Fibroblast of lung (primary cell): ENCODE results near the gene FAM114A1. TPM values are rescaled to one million over a fixed set of nuclear protein-coding genes. Genes with fewer than 3 reads are reported as not detected.
"Not testable (repeated sequence)": the region's sequence is repeated elsewhere in the genome, so short reads cannot be mapped to it uniquely, and the experiment has no call there.

Experiments used
- DNase-seq, 2 donors: peaks; one replicate each; pipeline versions ENCODE4 v3.0.0 to v3.0.0-alpha.2; 2010; ENCODE audit warnings: low read depth in 2 of 2
- H2AFZ ChIP-seq: 2 replicates; pipeline ENCODE4 v1.5.1; 2012; ENCODE audit warnings: low read length, control low read depth, inconsistent platforms
- H3K27ac ChIP-seq: 2 replicates; pipeline ENCODE4 v1.5.1; 2011; ENCODE audit warnings: low read length, control low read depth; ENCODE audit not compliant: insufficient read depth
- H3K27me3 ChIP-seq: 2 replicates; pipeline ENCODE4 v1.5.1; 2011; ENCODE audit warnings: mild to moderate bottlenecking, low read length; ENCODE audit not compliant: control insufficient read depth, insufficient read depth
- H3K36me3 ChIP-seq: 2 replicates; pipeline ENCODE4 v1.5.1; 2011; ENCODE audit warnings: low read length; ENCODE audit not compliant: control insufficient read depth, insufficient read depth
- H3K4me1 ChIP-seq: 2 replicates; pipeline ENCODE4 v1.5.1; 2011; ENCODE audit warnings: low read length; ENCODE audit not compliant: control insufficient read depth, insufficient read depth; ENCODE audit errors: extremely low read depth
- H3K4me2 ChIP-seq: 2 replicates; pipeline ENCODE4 v1.5.1; 2011; ENCODE audit warnings: low read length, control low read depth; ENCODE audit not compliant: insufficient read depth; ENCODE audit errors: extremely low read depth
- H3K4me3 ChIP-seq, 4 experiments: fragments of 200-600 bp in 1 of 4; sonication (generic) in 1 of 4; replicated peaks in 1 of 4; 2 replicates each; pipeline ENCODE4 v1.5.1; 2011 to 2016; ENCODE audit warnings: low read length in 4 of 4, low read depth in 3 of 4, mild to moderate bottlenecking in 3 of 4, control low read depth in 2 of 4, inconsistent platforms in 1 of 4, mixed read lengths in 1 of 4; ENCODE audit not compliant: insufficient read depth in 1 of 4; ENCODE audit errors: control extremely low read depth in 1 of 4
- H3K79me2 ChIP-seq: 2 replicates; pipeline ENCODE4 v1.5.1; 2012; ENCODE audit warnings: mild to moderate bottlenecking, low read length, inconsistent platforms; ENCODE audit not compliant: control insufficient read depth, insufficient read depth
- H3K9ac ChIP-seq: 2 replicates; pipeline ENCODE4 v1.5.1; 2011; ENCODE audit warnings: mild to moderate bottlenecking, low read length, control low read depth; ENCODE audit not compliant: insufficient read depth
- H3K9me3 ChIP-seq: 2 replicates; pipeline ENCODE4 v1.5.1; 2012; ENCODE audit warnings: low read depth, low read length; ENCODE audit not compliant: control insufficient read depth, insufficient read depth
- H4K20me1 ChIP-seq: 2 replicates; pipeline ENCODE4 v1.5.1; 2011; ENCODE audit warnings: low read length; ENCODE audit not compliant: control insufficient read depth, insufficient read depth; ENCODE audit errors: extremely low read depth
- EZH2 ChIP-seq: IDR thresholded peaks from 2 replicates; pipeline ENCODE4 v1.5.1; 2012; ENCODE audit warnings: low read length, control low read depth, mild to moderate bottlenecking; ENCODE audit errors: missing control alignments
- polyA plus RNA-seq, 2 donors: library from polyadenylated mRNA; depleted of rRNA in 1 of 2; stranded (reverse) in 1 of 2; unstranded in 1 of 2; fragments of >200 nt; gene quantifications; 2 replicates each; pipeline ENCODE4 v1.2.1, GENCODE V29; 2011 to 2012; ENCODE audit warnings: missing spikeins in 1 of 2
- total RNA-seq: library from RNA; depleted of rRNA; stranded (reverse); fragments of >200 nt; gene quantifications from 2 replicates; pipeline ENCODE4 v1.2.1, GENCODE V29; 2014
- TF ChIP-seq, protein P1 (sequence below), 2 donors: IDR thresholded peaks in 1 of 2; conservative IDR thresholded peaks in 1 of 2; 1 replicate in 1 of 2; 2 replicates in 1 of 2; pipeline ENCODE4 v1.5.1; 2011 to 2012; ENCODE audit warnings: low read length in 2 of 2, control low read depth in 1 of 2, inconsistent platforms in 1 of 2, low read depth in 1 of 2, mild to moderate bottlenecking in 1 of 2

FAM114A1 gene
- total and polyA plus RNA-seq, 2 donors (not counting 1 experiment from before 2014, with no cell fraction given) = 296 to 402 TPM

DNA sequence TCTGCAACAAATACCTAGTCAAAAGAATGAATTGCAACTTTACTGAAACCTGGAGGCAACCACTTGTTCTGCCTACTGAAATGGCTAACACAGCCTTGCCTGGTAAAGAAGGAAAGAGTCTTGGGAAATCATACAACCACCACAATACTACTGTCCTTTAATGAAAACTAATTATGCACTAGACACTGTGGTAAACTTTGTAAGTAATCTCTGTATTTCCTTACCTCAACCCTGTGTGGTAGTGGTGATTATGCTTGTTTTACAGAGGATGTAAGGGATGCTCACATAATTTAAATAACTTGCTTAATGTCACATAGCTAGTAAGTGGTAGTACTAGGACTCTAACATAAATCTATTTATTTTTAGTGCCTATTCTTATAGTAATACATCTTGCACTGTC, 119.9 kb downstream of the FAM114A1 start:
- no peak for DNase-seq
- Histone ChIP-seq H3K4me2 (no peak overlapping the region), H3K79me2 (no peaks in the 10 kb centered on the region), H3K4me1 (peaks cover 2% of the 10 kb centered on the region), H3K27ac (no peak overlapping the region), H3K4me3 (no peak overlapping the region), H4K20me1 (no peaks in the 10 kb centered on the region), H3K9ac (no peak overlapping the region), H3K27me3 (no peaks in the 10 kb centered on the region), H2AFZ (no peak overlapping the region), H3K9me3 (no peaks in the 10 kb centered on the region), H3K36me3 (no peaks in the 10 kb centered on the region)
- TF ChIP-seq EZH2 = no peak
- TF ChIP-seq, protein P1, sequence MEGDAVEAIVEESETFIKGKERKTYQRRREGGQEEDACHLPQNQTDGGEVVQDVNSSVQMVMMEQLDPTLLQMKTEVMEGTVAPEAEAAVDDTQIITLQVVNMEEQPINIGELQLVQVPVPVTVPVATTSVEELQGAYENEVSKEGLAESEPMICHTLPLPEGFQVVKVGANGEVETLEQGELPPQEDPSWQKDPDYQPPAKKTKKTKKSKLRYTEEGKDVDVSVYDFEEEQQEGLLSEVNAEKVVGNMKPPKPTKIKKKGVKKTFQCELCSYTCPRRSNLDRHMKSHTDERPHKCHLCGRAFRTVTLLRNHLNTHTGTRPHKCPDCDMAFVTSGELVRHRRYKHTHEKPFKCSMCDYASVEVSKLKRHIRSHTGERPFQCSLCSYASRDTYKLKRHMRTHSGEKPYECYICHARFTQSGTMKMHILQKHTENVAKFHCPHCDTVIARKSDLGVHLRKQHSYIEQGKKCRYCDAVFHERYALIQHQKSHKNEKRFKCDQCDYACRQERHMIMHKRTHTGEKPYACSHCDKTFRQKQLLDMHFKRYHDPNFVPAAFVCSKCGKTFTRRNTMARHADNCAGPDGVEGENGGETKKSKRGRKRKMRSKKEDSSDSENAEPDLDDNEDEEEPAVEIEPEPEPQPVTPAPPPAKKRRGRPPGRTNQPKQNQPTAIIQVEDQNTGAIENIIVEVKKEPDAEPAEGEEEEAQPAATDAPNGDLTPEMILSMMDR (conservative IDR thresholded peaks at IDR 0.05 in 1 of 2, IDR thresholded peaks at IDR 0.05 in 1 of 2; ENCODE audit: low read depth in 1 of 2, low read length in 2 of 2) = no peak

DNA sequence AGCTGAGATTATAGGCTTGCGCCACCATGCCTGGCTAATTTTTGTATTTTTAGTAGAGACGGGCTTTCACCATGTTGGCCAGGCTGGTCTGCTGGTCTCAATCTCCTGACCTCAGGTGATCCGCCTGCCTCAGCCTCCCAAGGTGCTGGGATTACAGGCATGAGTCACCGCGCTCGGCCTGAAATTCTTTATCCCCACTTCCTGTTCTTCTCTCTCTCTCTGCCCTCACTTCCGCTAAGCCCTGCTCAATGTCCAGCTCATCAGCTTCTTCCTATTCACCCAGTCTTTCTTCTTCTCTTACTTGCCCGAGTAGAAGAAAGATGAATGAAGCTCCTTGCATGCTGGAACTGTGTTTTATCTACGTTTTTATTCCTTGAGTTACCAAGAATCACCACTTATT, 120.7 kb downstream of the FAM114A1 start:
- not testable (repeated sequence) for H3K4me3 ChIP-seq, H3K36me3 ChIP-seq, H3K79me2 ChIP-seq, H4K20me1 ChIP-seq, H3K27ac ChIP-seq, H2AFZ ChIP-seq, H3K9ac ChIP-seq, H3K4me1 ChIP-seq, H3K27me3 ChIP-seq, H3K9me3 ChIP-seq, H3K4me2 ChIP-seq
- DNase-seq = peak in 1 of 2 donors; percentile 38

DNA sequence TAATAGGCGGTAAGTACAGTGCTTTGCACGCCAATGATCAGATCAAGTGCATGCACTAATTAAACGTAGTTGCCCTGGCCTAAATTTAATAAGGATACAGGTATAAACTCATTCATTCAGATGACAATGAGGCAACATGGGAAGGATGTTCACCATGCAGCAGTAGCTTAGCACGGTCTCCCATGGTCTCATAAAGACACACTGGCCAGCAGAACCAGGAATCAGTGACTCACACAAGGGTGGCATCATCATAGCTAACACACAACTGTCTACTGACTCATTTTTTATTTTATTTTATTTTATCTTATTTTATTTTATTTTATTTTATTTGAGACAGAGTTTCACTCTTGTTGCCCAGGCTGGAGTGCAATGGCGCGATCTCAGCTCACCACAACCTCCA, 121.9 kb downstream of the FAM114A1 start:
- Histone ChIP-seq H3K4me1 (no peaks in the 10 kb centered on the region), H3K79me2 (no peaks in the 10 kb centered on the region), H3K9ac (no peak overlapping the region), H3K4me3 (no peak overlapping the region), H3K4me2 (no peak overlapping the region), H3K9me3 (no peaks in the 10 kb centered on the region), H2AFZ (no peak overlapping the region), H3K27ac (no peak overlapping the region), H4K20me1 (no peaks in the 10 kb centered on the region), H3K27me3 (no peaks in the 10 kb centered on the region), H3K36me3 (no peaks in the 10 kb centered on the region)
- peak in 1 of 2 donors; percentile 22 for DNase-seq
- TF ChIP-seq EZH2 = no peak
- TF ChIP-seq, protein P1 (conservative IDR thresholded peaks at IDR 0.05 in 1 of 2, IDR thresholded peaks at IDR 0.05 in 1 of 2; ENCODE audit: low read depth in 1 of 2, low read length in 2 of 2) = no peak
